IMR-90 (cell line): ENCODE data around the gene FGGY. TPM values are rescaled to one million over a fixed set of nuclear protein-coding genes. Genes with fewer than 3 reads are reported as not detected.

Source experiments
- ATAC-seq: fragments of 200-7000 bp; cut with Tn5 transposase; 2 replicates; pipeline ENCODE4 v1.9.1; 2020; ENCODE audit warnings: low read depth, mild to moderate bottlenecking, moderate library complexity
- BruUV-seq: library from RNA; stranded (reverse); fragments of 400-500 nt; replicated peaks from 2 replicates; lab custom pipeline; 2021; lab: Mats Ljungman, UMichigan
- CTCF ChIA-PET: fragments of 300-600 bp; formaldehyde crosslinking; extraction: SDS; loops from one replicate; lab custom pipeline; 2021; ENCODE audit warnings: antibody characterized with exemption; lab: Yijun Ruan, JAX
- POLR2A ChIA-PET: fragments of 300-600 bp; sonication (Branson Sonifier 250); formaldehyde crosslinking; loops from one replicate; lab custom pipeline; 2022; ENCODE audit warnings: antibody characterized with exemption; ENCODE audit not compliant: unreplicated experiment; lab: Charles Lee
- DNase-seq: peaks from one replicate; pipeline ENCODE4 v3.0.0; 2013
- H2AFZ ChIP-seq: replicated peaks from 2 replicates; pipeline ENCODE3; 2013; ENCODE audit warnings: low read length, mild to moderate bottlenecking; ENCODE audit not compliant: poor library complexity
- H2AK5ac ChIP-seq: 2 replicates; pipeline ENCODE4 v1.6.1; 2013; ENCODE audit warnings: low read depth, low read length, inconsistent platforms
- H2AK9ac ChIP-seq: replicated peaks from 2 replicates; pipeline ENCODE3; 2013; ENCODE audit warnings: mild to moderate bottlenecking, low read depth, low read length, moderate library complexity; ENCODE audit not compliant: poor library complexity
- H2BK120ac ChIP-seq: 2 replicates; pipeline ENCODE4 v1.6.1; 2013; ENCODE audit warnings: low read depth, low read length, inconsistent platforms
- H2BK15ac ChIP-seq: 3 replicates; pipeline ENCODE4 v1.6.1; 2013; ENCODE audit warnings: low read depth, low read length, inconsistent platforms
- H2BK20ac ChIP-seq: 2 replicates; pipeline ENCODE4 v1.6.1; 2013; ENCODE audit warnings: low read depth, mild to moderate bottlenecking, inconsistent platforms, low read length, moderate library complexity
- H2BK5ac ChIP-seq: 2 replicates; pipeline ENCODE4 v1.6.1; 2013; ENCODE audit warnings: mild to moderate bottlenecking, low read depth, low read length, inconsistent platforms; ENCODE audit not compliant: poor library complexity, severe bottlenecking
- H3K14ac ChIP-seq: replicated peaks from 2 replicates; pipeline ENCODE4 v1.6.1; 2013; ENCODE audit warnings: low read depth, low read length, inconsistent platforms
- H3K18ac ChIP-seq: 2 replicates; pipeline ENCODE4 v1.6.1; 2013; ENCODE audit warnings: low read depth, low read length, control low read depth
- H3K23ac ChIP-seq: 2 replicates; pipeline ENCODE4 v1.6.1; 2013; ENCODE audit warnings: low read depth, low read length, inconsistent platforms
- H3K27ac ChIP-seq: 2 replicates; pipeline ENCODE4 v1.5.1; 2013; ENCODE audit warnings: mild to moderate bottlenecking, control low read depth, low read length; ENCODE audit not compliant: insufficient read depth
- H3K27me3 ChIP-seq: 2 replicates; pipeline ENCODE4 v1.6.1; 2013; ENCODE audit warnings: low read length; ENCODE audit not compliant: control insufficient read depth, insufficient read depth
- H3K36me3 ChIP-seq: 2 replicates; pipeline ENCODE4 v1.6.1; 2013; ENCODE audit warnings: low read length, mixed read lengths; ENCODE audit not compliant: control insufficient read depth, insufficient read depth
- H3K4ac ChIP-seq: 2 replicates; pipeline ENCODE4 v1.6.1; 2013; ENCODE audit warnings: low read depth, low read length, inconsistent platforms
- H3K4me1 ChIP-seq: 2 replicates; pipeline ENCODE4 v1.6.1; 2013; ENCODE audit warnings: low read length, mixed read lengths; ENCODE audit not compliant: control insufficient read depth, insufficient read depth
- H3K4me2 ChIP-seq: 2 replicates; pipeline ENCODE4 v1.6.1; 2013; ENCODE audit warnings: low read depth, mild to moderate bottlenecking, control low read depth, low read length, moderate library complexity
- H3K4me3 ChIP-seq: 2 replicates; pipeline ENCODE4 v1.5.1; 2013; ENCODE audit warnings: low read depth, mild to moderate bottlenecking, control low read depth, low read length, moderate library complexity; ENCODE audit not compliant: insufficient read depth
- H3K56ac ChIP-seq: 2 replicates; pipeline ENCODE4 v1.6.1; 2013; ENCODE audit warnings: low read length, inconsistent platforms; ENCODE audit not compliant: insufficient read depth; ENCODE audit errors: extremely low read depth
- H3K79me1 ChIP-seq, 2 experiments: 2 replicates each; pipeline ENCODE4 v1.6.1; 2013; ENCODE audit warnings: low read length in 2 of 2, inconsistent platforms in 1 of 2, low read depth in 1 of 2
- H3K9ac ChIP-seq: 2 replicates; pipeline ENCODE4 v1.6.1; 2013; ENCODE audit warnings: low read depth, low read length, control low read depth
- H3K9me1 ChIP-seq: 2 replicates; pipeline ENCODE4 v1.6.1; 2013; ENCODE audit warnings: low read length, inconsistent platforms; ENCODE audit not compliant: insufficient read depth
- H3K9me3 ChIP-seq: 2 replicates; pipeline ENCODE4 v1.6.1; 2013; ENCODE audit warnings: low read length; ENCODE audit not compliant: control insufficient read depth, insufficient read depth
- H4K20me1 ChIP-seq: 2 replicates; pipeline ENCODE4 v1.6.1; 2013; ENCODE audit warnings: low read length, inconsistent platforms; ENCODE audit not compliant: insufficient read depth
- H4K5ac ChIP-seq: 2 replicates; pipeline ENCODE4 v1.6.1; 2013; ENCODE audit warnings: mild to moderate bottlenecking, low read depth, low read length, control low read depth
- H4K8ac ChIP-seq, 2 experiments: 2 replicates each; pipeline ENCODE4 v1.6.1; 2013; ENCODE audit warnings: low read depth in 2 of 2, low read length in 2 of 2, control low read depth in 1 of 2, inconsistent platforms in 1 of 2
- H4K91ac ChIP-seq: 2 replicates; pipeline ENCODE4 v1.6.1; 2013; ENCODE audit warnings: low read depth, low read length, inconsistent platforms; ENCODE audit not compliant: insufficient read depth
- BHLHE40 ChIP-seq: fragments of 150-350 bp; IDR thresholded peaks from 2 replicates; pipeline ENCODE4 v1.6.1; 2016; ENCODE audit warnings: mild to moderate bottlenecking, low read depth, low read length
- CEBPB ChIP-seq: IDR thresholded peaks from 2 replicates; pipeline ENCODE4 v1.6.1; 2012; ENCODE audit warnings: low read depth, low read length, improper control_type of control experiment
- CHD1 ChIP-seq: IDR thresholded peaks from 2 replicates; pipeline ENCODE4 v1.6.1; 2012; ENCODE audit warnings: low read depth, low read length, improper control_type of control experiment
- CTCF ChIP-seq: conservative IDR thresholded peaks from 2 replicates; pipeline ENCODE4 v1.5.1; 2012; ENCODE audit warnings: mild to moderate bottlenecking, low read depth, low read length, improper control_type of control experiment
- ELK1 ChIP-seq: fragments of 150-350 bp; IDR thresholded peaks from 2 replicates; pipeline ENCODE4 v1.6.1; 2016; ENCODE audit warnings: low read depth, mild to moderate bottlenecking, low read length, moderate library complexity, borderline replicate concordance
- FOS ChIP-seq: fragments of 150-350 bp; IDR thresholded peaks from 2 replicates; pipeline ENCODE4 v1.6.1; 2016; ENCODE audit warnings: low read depth, low read length
- MAFK ChIP-seq: IDR thresholded peaks from 2 replicates; pipeline ENCODE4 v1.6.1; 2012; ENCODE audit warnings: low read depth, low read length, improper control_type of control experiment
- MXI1 ChIP-seq: IDR thresholded peaks from 2 replicates; pipeline ENCODE4 v1.6.1; 2012; ENCODE audit warnings: low read depth, mild to moderate bottlenecking, low read length, moderate library complexity, borderline replicate concordance
- POLR2A ChIP-seq: IDR thresholded peaks from 2 replicates; pipeline ENCODE4 v1.6.1; 2012; ENCODE audit warnings: mild to moderate bottlenecking, low read depth, low read length
- RAD21 ChIP-seq: IDR thresholded peaks from 2 replicates; pipeline ENCODE4 v1.6.1; 2012; ENCODE audit warnings: low read length, improper control_type of control experiment
- RCOR1 ChIP-seq: IDR thresholded peaks from 2 replicates; pipeline ENCODE4 v1.6.1; 2012; ENCODE audit warnings: mild to moderate bottlenecking, low read length, improper control_type of control experiment; ENCODE audit not compliant: insufficient replicate concordance
- RFX5 ChIP-seq: IDR thresholded peaks from 2 replicates; pipeline ENCODE4 v1.8.0; 2012; ENCODE audit warnings: low read depth, mild to moderate bottlenecking, low read length, moderate library complexity
- USF2 ChIP-seq: fragments of 150-350 bp; IDR thresholded peaks from 2 replicates; pipeline ENCODE4 v1.6.1; 2017; ENCODE audit warnings: mild to moderate bottlenecking, antibody characterized with exemption, low read length, low read depth
- WGBS, 2 experiments: methylation state at CpG; one replicate each; pipeline versions ENCODE4 v1.1.5 to v1.1.7; 2013; ENCODE audit warnings: missing lambda C conversion rate in 2 of 2; ENCODE audit not compliant: insufficient read length in 1 of 2; ENCODE audit errors: extremely low coverage in 2 of 2; 5-methylcytosine and 5-hydroxymethylcytosine counted together
- dilution Hi-C: fragments of 300-500 bp; cut with HindIII; formaldehyde crosslinking; loops from one replicate; pipeline ENCODE4 v1.14.3; 2018; ENCODE audit warnings: low sequenced_read_pairs; ENCODE audit not compliant: unreplicated experiment
- in situ Hi-C: fragments of 300-500 bp; cut with MboI; formaldehyde crosslinking; loops from 3 replicates; pipeline ENCODE4 v1.14.3; 2019; ENCODE audit warnings: low sequenced_read_pairs, inconsistent platforms, mixed read lengths
- intact Hi-C: fragments of 100-400 bp; cut with micrococcal nuclease; formaldehyde crosslinking; loops from 2 replicates; pipeline ENCODE4 v1.10.0; 2022
- polyA plus RNA-seq, 3 experiments: library from polyadenylated mRNA; depleted of rRNA; stranded (reverse); fragments of >200 nt; gene quantifications; 2 replicates each; pipeline ENCODE4 v1.2.3, GENCODE V29; 2012; ENCODE audit warnings: low replicate concordance in 1 of 3
- total RNA-seq: library from RNA; depleted of rRNA; stranded (reverse); fragments of >200 nt; gene quantifications from 2 replicates; pipeline ENCODE4 v1.2.3, GENCODE V29; 2012

The FGGY gene
- total and polyA plus RNA-seq, 2 of the 4 experiments (the other 2 are of a cell fraction): 5.6 to 14.0 TPM

GRCh38 chr1:59673573-59674450, 376.9 kb downstream of the FGGY start:
- H3K4me2 ChIP-seq: no peak overlapping the region
- H4K20me1 ChIP-seq: no peaks in the 10 kb centered on the region
- no peak overlapping the region for H2BK5ac ChIP-seq
- H2BK15ac ChIP-seq: no peak overlapping the region
- H3K9me1 ChIP-seq: no peaks in the 10 kb centered on the region
- H2AK5ac ChIP-seq: no peak overlapping the region
- no peak overlapping the region for H4K91ac ChIP-seq
- H3K36me3 ChIP-seq: no peaks in the 10 kb centered on the region
- ATAC-seq (no peak), DNase-seq (no peak)
- H3K14ac ChIP-seq: no peak overlapping the region
- ChIA-PET POLR2A (no interaction called here), CTCF (no interaction called here)
- no peak overlapping the region for H3K4me3 ChIP-seq
- peaks cover 4% of the 10 kb centered on the region for H3K4me1 ChIP-seq
- H3K27ac ChIP-seq: no peak overlapping the region
- H3K23ac ChIP-seq: no peak overlapping the region
- H3K79me1 ChIP-seq: no peaks in the 10 kb centered on the region
- H2BK120ac ChIP-seq: no peak overlapping the region
- no peak overlapping the region for H3K56ac ChIP-seq
- 89% methylated on average over 3 of the region's 16 CpGs; no CpG with 5 or more reads in 1 of the 2 experiments for WGBS, 2 experiments
- intact Hi-C loops (no loop called here), in situ Hi-C loops (no loop called here), dilution Hi-C loops (no loop called here)
- no peak overlapping the region for H3K4ac ChIP-seq
- H2AK9ac ChIP-seq: no peak overlapping the region
- no peak overlapping the region for H4K8ac ChIP-seq
- H4K5ac ChIP-seq: no peak overlapping the region
- no peak overlapping the region for H2BK20ac ChIP-seq
- peaks cover 12% of the 10 kb centered on the region for H3K9me3 ChIP-seq
- no TSS peak for BruUV-seq
- TF ChIP-seq BHLHE40 (no peak), RAD21 (no peak), USF2 (no peak), POLR2A (no peak), ELK1 (no peak), FOS (no peak), MXI1 (no peak), RFX5 (no peak), CHD1 (no peak), RCOR1 (no peak), MAFK (no peak), CEBPB (no peak), CTCF (no peak)
- no peak overlapping the region for H3K9ac ChIP-seq
- H3K18ac ChIP-seq: no peak overlapping the region
- no peaks in the 10 kb centered on the region for H3K27me3 ChIP-seq
- H2AFZ ChIP-seq: no peak overlapping the region
